ENCODE data around the gene TSC1.

The TSC1 gene

DNA sequence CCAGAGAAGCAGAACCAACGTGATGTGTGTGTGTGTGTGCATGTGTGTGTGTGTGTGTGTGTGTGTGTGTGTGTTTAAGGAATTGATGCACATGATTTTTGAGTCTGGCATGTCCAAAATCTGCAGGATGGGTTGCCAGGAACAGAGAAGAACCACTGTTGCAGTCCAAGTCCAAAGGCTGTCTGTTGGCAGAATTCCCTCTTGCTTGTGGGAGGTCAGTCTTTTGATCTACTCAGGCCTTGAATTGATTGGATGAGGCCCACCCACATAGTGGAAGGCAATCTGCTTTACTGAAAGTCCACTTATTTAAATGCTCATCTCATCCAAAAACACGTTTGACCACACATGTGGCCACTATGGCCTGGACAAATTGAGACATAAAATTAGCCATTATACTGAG is 11.4 kb upstream of the TSC1 start:
- Mint-ChIP-seq H3K9me3 (peaks cover 3% of the 10 kb centered on the region), H3K27ac (no peak overlapping the region), H3K4me1 (no peaks in the 10 kb centered on the region), H3K4me3 (no peak overlapping the region), H3K36me3 (no peaks in the 10 kb centered on the region)
- ATAC-seq (no peak), DNase-seq (ENCODE audit: low spot score in 2 of 2) (no peak)

- ATAC-seq (no peak), DNase-seq (ENCODE audit: low spot score in 2 of 2) (no peak)
- no peaks in the 10 kb centered on the region for H3K36me3 Mint-ChIP-seq
- no peak overlapping the region for H3K27ac Mint-ChIP-seq
- H3K4me1 Mint-ChIP-seq = no peaks in the 10 kb centered on the region
- H3K9me3 Mint-ChIP-seq = peaks cover 3% of the 10 kb centered on the region
- H3K4me3 Mint-ChIP-seq = no peak overlapping the region
Observed at GRCh38 chr9:132955123-132955522, 10.7 kb upstream of the TSC1 start.

- Mint-ChIP-seq H3K27ac (no peak overlapping the region), H3K36me3 (peaks cover 1% of the 10 kb centered on the region), H3K9me3 (no peaks in the 10 kb centered on the region), H3K4me3 (no peak overlapping the region), H3K4me1 (peaks cover 6% of the 10 kb centered on the region)
- ATAC-seq (no peak), DNase-seq (ENCODE audit: low spot score in 2 of 2) (no peak)
Observed at GRCh38 chr9:132949709-132950108, 5.3 kb upstream of the TSC1 start.

GRCh38 chr9:132948482-132949050 is 4.2 kb upstream of the TSC1 start:
- H3K27ac Mint-ChIP-seq = no peak overlapping the region
- H3K4me1 Mint-ChIP-seq = peaks cover 12% of the 10 kb centered on the region
- H3K36me3 Mint-ChIP-seq = peaks cover 9% of the 10 kb centered on the region
- no peak overlapping the region for H3K4me3 Mint-ChIP-seq
- H3K9me3 Mint-ChIP-seq = no peaks in the 10 kb centered on the region
- DNase-seq (ENCODE audit: low spot score in 2 of 2) (no peak), ATAC-seq (no peak)

- Mint-ChIP-seq H3K4me1 (peaks cover 18% of the 10 kb centered on the region), H3K4me3 (no peak overlapping the region), H3K9me3 (no peaks in the 10 kb centered on the region), H3K36me3 (peaks cover 9% of the 10 kb centered on the region), H3K27ac (no peak overlapping the region)
- ATAC-seq (no peak), DNase-seq (ENCODE audit: low spot score in 2 of 2) (no peak)
Observed at GRCh38 chr9:132947756-132948155, 3.3 kb upstream of the TSC1 start.

DNA sequence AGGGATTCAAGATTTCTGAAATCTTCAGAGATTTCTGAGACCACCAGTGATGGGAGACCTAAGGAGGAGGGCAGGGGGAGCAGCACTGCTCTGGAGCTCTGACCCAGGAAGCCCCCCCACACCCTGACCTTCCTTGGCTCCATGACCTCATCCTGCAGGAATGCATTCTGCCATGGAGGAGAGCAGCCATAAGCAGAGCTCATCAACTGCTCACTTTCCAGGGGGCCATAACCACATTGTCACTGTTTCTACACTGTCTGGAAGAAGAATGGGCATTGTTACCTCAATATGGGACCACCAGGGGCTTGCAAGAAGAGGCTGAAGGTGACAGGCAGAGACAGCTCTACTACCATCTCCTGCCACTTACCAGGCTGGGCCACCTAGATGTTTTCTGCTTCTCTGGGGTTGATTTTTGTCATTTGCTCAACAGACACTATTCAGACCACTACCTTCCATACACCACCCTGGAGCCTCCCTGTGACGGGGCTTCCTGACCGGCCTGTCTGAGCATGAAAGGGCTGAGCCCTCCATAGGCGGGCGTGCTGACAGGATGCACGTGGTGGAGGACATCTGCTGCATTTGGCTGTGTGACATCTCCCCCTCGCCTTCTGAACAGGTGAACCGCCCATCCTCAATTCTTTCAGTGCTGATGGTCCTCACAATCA is 2.3 kb upstream of the TSC1 start:
- peaks cover 18% of the 10 kb centered on the region for H3K4me1 Mint-ChIP-seq
- H3K4me3 Mint-ChIP-seq = no peak overlapping the region
- peaks cover 9% of the 10 kb centered on the region for H3K36me3 Mint-ChIP-seq
- no peak for ATAC-seq
- peak overlapping the region; percentile 58 for H3K27ac Mint-ChIP-seq
- no peak for DNase-seq (ENCODE audit: low spot score in 2 of 2)
- H3K9me3 Mint-ChIP-seq = no peaks in the 10 kb centered on the region

GRCh38 chr9:132946211-132946610 is 1.8 kb upstream of the TSC1 start:
- H3K36me3 Mint-ChIP-seq = peaks cover 9% of the 10 kb centered on the region
- no peak for ATAC-seq
- no peaks in the 10 kb centered on the region for H3K9me3 Mint-ChIP-seq
- H3K4me3 Mint-ChIP-seq = no peak overlapping the region
- no peak overlapping the region for H3K27ac Mint-ChIP-seq
- peaks cover 18% of the 10 kb centered on the region for H3K4me1 Mint-ChIP-seq
- DNase-seq (ENCODE audit: low spot score in 2 of 2) = no peak

GRCh38 chr9:132945186-132946130 is 1.0 kb upstream of the TSC1 start:
- DNase-seq (ENCODE audit: low spot score in 2 of 2) (peak in 1 of 2 donors; percentile 55), ATAC-seq (peak; percentile 1)
- H3K27ac Mint-ChIP-seq = peak overlapping the region; percentile 99
- H3K36me3 Mint-ChIP-seq = peaks cover 9% of the 10 kb centered on the region
- peaks cover 18% of the 10 kb centered on the region for H3K4me1 Mint-ChIP-seq
- H3K4me3 Mint-ChIP-seq = peak overlapping the region; percentile 86
- H3K9me3 Mint-ChIP-seq = no peaks in the 10 kb centered on the region

DNA sequence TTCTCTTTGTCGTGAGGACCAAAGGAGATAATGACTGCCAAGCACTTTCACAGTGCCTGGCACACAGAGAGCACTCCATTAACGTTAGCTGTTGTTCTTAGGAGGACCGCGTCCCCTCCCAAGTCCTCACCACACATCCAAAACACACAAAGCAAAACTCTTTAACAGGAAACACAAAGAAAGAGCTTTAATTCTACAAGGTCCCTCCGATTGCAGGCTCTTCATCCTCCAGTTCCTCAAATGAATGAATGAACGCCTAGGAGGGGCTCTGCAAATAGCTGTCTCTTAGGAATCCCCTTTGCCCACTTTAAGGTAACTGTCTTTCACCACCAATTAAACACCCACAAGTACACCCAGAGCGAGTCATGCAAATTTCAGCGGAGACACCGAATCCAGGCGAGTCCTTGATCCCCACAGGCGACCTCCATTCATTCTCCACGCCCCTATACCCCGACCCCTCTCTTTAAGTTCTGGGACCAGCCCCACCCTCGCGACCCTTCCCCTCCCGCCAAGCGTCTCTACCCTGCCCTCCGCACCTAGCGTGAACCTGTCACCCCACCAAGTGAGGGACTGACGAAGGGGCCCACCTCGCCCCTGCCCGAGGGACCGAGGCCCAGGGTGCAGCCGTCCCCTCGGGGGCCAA is 644 bp downstream of the TSC1 start:
- Mint-ChIP-seq H3K4me1 (peaks cover 18% of the 10 kb centered on the region), H3K36me3 (peaks cover 9% of the 10 kb centered on the region), H3K4me3 (peak overlapping the region; percentile 86), H3K9me3 (no peaks in the 10 kb centered on the region), H3K27ac (peak overlapping the region; percentile 99)
- DNase-seq (ENCODE audit: low spot score in 2 of 2) (peak in 1 of 2 donors; percentile 51), ATAC-seq (no peak)

DNA sequence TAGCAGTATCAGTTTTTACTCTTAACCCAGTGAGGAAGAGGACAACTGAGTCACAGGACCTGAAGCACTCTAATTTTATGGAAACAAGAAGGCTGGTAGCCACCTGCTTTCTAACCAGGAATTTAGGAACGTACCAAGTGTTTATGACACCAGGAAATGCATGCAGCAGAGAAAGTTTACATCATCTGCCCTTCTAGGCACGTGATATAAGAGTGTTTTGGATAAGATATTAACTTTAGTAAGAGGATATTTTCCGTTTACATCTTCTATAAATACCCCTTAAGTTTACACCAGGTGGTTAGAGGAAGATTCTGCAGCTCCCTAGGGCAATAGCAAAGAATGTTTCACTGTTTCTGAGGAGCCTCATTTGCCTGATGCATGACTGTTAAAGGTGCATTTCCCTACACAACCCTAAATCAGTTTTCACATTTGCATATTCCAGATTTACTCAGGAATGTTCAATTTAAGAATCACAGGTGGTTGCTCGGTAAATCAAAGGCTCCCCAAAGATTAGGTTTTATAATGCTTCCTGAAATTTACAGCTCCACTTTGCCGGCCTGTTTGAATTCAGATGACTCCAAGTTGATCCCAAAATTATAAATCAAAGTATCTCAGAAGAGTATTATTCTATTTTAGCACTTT is 1.8 kb downstream of the TSC1 start:
- no peak for DNase-seq (ENCODE audit: low spot score in 2 of 2)
- no peak overlapping the region for H3K27ac Mint-ChIP-seq
- ATAC-seq = no peak

DNA sequence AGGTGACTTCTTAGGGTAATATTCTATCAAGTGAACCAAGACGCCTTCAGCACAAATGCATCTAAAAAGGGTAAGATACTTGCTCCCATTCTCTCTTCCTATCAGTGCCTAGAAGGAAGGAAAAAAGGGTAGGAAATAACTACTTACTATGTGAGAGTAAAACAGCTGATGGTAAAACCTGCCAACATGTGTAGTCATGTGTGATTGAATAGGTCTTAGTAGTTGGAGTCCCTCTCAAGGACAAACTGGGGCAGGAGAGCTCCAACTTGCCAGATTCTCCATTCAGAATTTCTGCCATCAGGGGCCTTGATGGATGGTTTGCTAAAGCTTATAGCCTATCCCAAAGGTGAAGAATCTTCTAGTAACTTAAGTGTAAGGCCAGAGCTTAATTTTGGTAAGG is 5.2 kb downstream of the TSC1 start:
- no peak for DNase-seq (ENCODE audit: low spot score in 2 of 2)
- no peak for ATAC-seq
- Mint-ChIP-seq H3K36me3 (peaks cover 13% of the 10 kb centered on the region), H3K4me3 (no peak overlapping the region), H3K9me3 (no peaks in the 10 kb centered on the region), H3K4me1 (peaks cover 21% of the 10 kb centered on the region), H3K27ac (no peak overlapping the region)

More for the DNA sequence above, 1.8 kb downstream of the TSC1 start:
- Mint-ChIP-seq H3K4me3 (peak overlapping the region; percentile 86), H3K36me3 (peaks cover 9% of the 10 kb centered on the region), H3K4me1 (peaks cover 18% of the 10 kb centered on the region), H3K9me3 (no peaks in the 10 kb centered on the region)

- ATAC-seq (no peak), DNase-seq (ENCODE audit: low spot score in 2 of 2) (no peak)
- H3K4me1 Mint-ChIP-seq = peaks cover 13% of the 10 kb centered on the region
- H3K27ac Mint-ChIP-seq = no peak overlapping the region
- no peak overlapping the region for H3K4me3 Mint-ChIP-seq
- peaks cover 17% of the 10 kb centered on the region for H3K36me3 Mint-ChIP-seq
- H3K9me3 Mint-ChIP-seq = no peaks in the 10 kb centered on the region
Observed at GRCh38 chr9:132937463-132937901, 6.9 kb downstream of the TSC1 start.

DNA sequence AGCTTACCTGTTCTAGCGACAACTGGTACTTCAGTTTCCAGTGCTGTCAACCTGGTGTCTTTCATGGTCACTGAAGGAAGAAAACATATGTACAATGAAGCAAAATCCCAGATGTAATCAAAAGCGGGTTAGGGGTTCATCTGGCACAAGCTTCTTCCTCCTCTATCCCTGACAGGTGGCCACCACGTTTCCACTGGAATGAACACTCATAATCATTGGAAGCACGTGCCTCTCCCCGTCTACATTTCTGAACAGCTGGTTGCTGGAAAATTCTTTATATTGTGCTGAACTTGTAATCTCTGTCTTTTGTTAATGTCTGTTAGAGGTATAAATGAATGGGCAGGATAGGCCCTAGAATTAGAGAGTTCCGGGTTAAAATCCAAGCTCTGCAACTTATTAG is 9.4 kb downstream of the TSC1 start:
- Mint-ChIP-seq H3K4me3 (no peak overlapping the region), H3K27ac (no peak overlapping the region), H3K9me3 (no peaks in the 10 kb centered on the region), H3K36me3 (peaks cover 27% of the 10 kb centered on the region), H3K4me1 (peaks cover 18% of the 10 kb centered on the region)
- DNase-seq (ENCODE audit: low spot score in 2 of 2) = no peak
- ATAC-seq = no peak

GRCh38 chr9:132931178-132931735 is 13.2 kb downstream of the TSC1 start:
- DNase-seq (ENCODE audit: low spot score in 2 of 2) (no peak), ATAC-seq (no peak)
- Mint-ChIP-seq H3K27ac (no peak overlapping the region), H3K9me3 (no peaks in the 10 kb centered on the region), H3K4me3 (no peak overlapping the region), H3K4me1 (peaks cover 18% of the 10 kb centered on the region), H3K36me3 (peaks cover 56% of the 10 kb centered on the region)

Measured in stimulated activated effector memory CD8-positive, alpha-beta T cell treated with anti-CD3 and anti-CD28 coated beads, Interleukin-12 subunit alpha, Interleukin-12 subunit beta, amount 100 ng/mL, for 72 hours (primary cell).